Endometrium (tissue), 2 donors: ENCODE data around the gene OSTF1.

Experiments
- FAIRE-seq: peaks from 2 replicates; lab custom pipeline; 2012; peaks lifted over from hg19 to GRCh38; lab: Jason Lieb, UNC
- donor health status: control.
- donor health status: control.

OSTF1 gene

GRCh38 chr9:75087824-75088645, at the start of gene OSTF1, which contains the start of gene NMRK1:
OSTF1 (plus strand) TSS chr9:75088514; CDS start chr9:75088693, 179 bp downstream.
NMRK1 (minus strand) TSS chr9:75088155; CDS start chr9:75083115, 5,040 bp downstream.
- FAIRE-seq: no peak

GRCh38 chr9:75039009-75039408, 49.3 kb upstream of the OSTF1 start:
- FAIRE-seq: no peak

- no peak for FAIRE-seq
Measured at GRCh38 chr9:75039801-75040200, 48.5 kb upstream of the OSTF1 start.

DNA sequence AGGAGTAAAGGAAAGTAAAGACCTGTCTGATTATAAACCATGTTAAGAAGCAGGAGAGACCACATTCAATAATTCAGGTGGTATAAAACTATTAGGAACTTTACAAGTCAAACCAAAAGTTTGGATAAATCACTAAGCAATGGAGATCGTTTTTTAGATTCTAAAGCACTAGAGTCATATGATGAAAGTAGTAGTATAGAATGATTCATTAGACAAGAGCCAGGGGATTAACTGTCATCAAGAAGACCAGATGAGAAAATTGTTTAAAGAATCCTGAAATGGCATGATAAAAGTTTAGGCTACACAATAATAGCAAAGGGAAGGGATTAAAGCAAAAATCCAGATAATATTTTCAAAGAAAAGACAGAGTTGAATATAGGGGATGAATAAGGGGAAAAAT, 47.3 kb upstream of the OSTF1 start:
- no peak for FAIRE-seq

DNA sequence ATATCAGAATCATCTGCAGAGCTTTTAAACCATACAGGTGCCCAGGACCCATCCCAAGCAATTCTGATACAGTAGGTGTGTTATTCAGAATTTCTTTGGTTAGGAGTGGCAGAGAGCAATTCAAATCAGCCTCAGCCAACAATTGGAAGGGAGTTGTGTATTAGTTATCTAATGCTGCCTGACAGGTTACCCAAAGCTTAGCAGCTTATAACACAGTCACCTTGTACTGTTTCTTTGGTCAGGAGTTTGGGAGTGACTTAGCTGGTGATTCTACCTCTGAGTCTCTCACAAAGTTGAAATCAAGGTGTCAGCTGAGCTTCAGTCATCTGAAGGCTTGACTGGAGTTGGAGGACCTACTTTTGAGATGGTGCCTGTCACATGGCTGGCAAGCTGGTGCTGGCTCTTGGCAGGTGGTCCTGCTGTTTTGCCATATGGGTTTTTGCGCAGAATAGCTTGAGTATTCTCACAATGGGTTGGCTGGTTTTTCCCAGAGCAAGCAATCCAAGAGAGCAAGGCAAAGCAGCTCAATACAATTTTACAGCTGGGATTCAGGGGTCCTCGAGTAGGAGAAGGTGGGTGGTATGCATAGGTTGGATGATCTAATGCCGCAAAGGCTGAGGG, 41.5 kb upstream of the OSTF1 start:
- no peak for FAIRE-seq

GRCh38 chr9:75047506-75047905, 40.8 kb upstream of the OSTF1 start:
- FAIRE-seq: no peak

GRCh38 chr9:75051285-75051684, 37.0 kb upstream of the OSTF1 start:
- FAIRE-seq: no peak

DNA sequence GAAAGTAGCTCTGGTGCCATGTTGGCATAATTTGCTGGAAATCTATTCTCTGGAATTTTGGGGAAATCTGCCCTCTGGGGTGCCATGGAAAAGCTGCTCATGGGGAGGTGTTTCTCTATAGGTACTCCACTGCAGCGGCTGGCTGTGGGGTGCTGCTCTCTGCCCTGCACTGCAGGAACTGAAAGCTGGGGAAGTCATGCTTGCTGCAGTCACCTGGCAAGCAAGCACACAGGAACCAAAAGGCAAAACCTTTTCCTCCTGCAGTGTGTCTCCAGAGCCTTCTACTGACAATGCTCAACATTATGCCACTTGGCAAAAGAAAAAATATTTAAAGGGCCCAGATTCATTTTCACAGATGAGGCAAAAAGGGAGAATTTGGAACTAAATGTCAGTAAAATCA, 34.4 kb upstream of the OSTF1 start:
- FAIRE-seq: no peak

- no peak for FAIRE-seq
Measured at GRCh38 chr9:75054368-75055001, 33.8 kb upstream of the OSTF1 start.

DNA sequence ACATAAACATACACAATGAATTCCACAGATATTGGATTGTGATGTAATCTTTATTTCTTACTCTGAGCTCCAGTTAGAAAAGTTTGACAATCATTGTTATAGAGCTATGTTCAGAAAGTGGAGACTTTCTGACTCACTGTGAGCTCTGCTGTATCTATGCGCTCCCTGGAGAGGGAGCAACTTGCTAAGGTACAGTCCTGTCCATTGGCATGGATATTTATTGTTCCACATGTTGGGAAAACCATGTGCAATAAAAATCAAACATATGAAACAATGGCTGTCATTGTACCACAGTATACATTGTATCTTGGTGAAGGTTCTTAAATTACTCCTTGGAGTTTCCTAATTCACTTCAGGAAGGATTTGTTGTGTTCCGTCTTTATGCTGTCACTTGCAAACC, 27.1 kb upstream of the OSTF1 start:
- no peak for FAIRE-seq

- no peak for FAIRE-seq
Measured at GRCh38 chr9:75063556-75064305, 24.6 kb upstream of the OSTF1 start.

DNA sequence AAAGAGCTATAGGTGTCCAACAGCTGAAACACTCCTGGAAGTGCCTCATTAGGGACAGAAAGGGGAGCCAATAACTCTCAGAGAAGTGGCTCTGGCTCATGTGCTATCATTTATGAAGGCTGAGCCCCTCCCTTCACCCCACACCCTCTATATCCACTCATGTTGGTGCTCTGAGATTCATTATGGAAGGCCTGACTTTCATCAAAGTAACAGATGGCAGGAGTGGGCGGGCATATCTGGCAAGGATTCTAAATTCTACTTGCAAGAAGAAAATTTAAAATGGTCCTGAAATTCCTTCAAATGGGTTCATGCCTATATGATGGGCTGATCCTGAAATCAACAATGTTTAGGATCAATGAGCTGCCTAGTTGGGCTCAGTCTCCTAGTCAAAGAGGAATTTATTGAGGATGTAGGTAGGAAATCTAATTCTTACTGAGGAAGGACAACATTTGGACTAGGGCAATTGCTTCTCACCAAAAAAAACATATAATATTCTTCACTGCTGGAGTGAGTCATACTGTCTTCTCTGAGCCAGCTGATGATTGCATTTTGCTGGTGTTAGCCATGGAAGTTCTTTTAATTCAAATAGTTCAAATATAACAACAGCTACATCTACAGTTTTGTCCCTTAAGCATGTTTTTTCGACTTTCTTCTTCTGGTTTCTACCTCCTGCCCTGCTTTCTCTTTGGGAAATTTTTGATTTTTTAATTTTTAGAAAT, 23.8 kb upstream of the OSTF1 start:
- no peak for FAIRE-seq

DNA sequence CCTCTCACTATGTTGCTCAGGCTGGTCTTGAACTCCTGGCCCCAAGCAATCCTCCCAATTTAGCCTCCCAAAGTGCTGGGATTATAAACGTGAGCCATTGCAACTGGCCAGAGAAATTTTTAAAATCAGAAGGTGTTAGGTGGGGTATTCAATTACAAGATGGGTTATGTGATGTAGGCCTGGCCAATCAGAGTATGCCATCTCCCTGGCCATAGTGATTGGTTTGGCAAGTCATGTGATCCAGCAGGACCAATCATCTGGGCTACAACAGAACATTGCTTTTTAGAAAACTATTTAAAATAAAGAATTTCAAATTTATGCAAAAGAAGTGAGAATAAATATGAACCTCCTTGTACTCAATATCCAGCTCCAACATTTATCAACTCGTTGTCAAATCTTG, 22.8 kb upstream of the OSTF1 start:
- FAIRE-seq: no peak

- no peak for FAIRE-seq
Measured at GRCh38 chr9:75067894-75068293, 20.4 kb upstream of the OSTF1 start.

DNA sequence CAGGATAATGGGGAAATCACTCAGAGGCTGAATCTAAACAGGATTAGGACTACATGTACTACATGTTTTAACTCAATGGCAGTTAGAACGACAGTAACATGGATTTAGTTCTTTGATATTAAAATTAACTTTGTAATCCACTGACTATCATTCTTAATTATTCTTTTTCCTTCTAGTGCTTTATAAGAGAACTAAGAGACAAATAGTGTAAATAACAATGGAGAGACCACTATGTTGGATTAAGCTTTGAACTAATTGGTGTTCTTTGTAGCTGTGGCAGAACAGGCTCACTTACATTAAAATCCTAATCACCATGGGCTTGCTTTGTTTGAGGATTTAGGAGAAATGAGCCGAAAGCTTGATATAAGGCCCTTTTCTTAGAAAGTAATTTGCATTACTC, 19.1 kb upstream of the OSTF1 start:
- FAIRE-seq: no peak

DNA sequence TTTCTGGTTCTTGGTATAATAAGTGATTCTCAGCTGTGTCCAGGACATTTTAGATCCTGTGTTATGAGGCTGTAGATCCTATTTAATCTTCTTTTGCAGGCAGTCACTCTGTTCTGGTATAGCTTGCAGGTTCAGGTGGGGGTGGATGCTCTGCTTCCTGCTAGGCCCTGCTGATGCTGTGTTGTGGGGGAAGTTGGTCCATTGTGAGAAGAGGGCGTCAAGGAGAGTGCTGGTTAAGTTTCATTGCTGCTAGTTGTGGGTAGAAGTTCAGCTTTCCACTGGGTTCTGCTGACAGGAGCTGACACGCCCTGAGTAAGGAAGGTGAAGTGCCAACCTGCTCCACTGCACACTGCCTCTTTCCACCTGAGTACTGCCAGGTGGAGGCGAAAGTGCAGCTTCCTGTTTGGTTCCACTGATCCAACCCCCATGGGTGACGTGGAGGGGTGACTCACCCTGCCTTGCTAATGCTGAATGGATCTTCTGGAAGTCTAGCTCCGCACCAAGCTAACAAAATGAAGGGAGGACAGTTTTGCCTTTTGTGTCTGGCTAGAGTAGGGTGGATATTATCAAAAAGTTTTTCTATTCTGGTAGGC, 16.7 kb upstream of the OSTF1 start:
- FAIRE-seq: no peak

GRCh38 chr9:75072895-75073294, 15.4 kb upstream of the OSTF1 start:
- no peak for FAIRE-seq

- FAIRE-seq: no peak
Measured at GRCh38 chr9:75081632-75082031, 6.7 kb upstream of the OSTF1 start.

- no peak for FAIRE-seq
Measured at GRCh38 chr9:75083188-75083970, 4.9 kb upstream of the OSTF1 start.

DNA sequence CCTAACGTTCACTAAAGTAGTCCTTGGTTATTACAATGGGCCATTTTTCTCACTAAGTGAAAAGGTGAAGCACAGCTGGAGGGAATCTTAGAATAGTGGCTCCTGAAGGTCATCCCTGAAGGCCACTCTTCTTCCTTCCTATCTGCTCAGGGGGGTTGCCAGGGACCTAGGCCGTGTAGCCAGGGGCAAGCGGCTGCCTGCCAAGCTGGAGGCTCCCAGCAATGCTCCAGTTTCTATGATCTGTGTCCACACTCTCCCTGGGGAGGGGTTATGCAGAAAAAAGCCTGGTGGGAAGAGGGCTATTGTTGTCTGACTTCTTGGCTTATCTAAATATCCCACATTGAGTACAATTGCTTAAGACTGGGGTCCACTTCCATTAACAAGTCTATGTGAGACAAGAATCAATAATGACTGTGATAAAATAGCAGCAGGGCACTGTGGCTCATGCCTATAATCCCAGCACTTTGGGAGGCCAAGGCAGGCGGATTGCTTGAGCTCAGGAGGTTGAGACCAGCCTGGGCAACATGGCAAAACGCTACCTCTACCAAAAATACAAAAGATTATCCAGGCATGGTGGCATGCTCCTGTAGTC, 4.1 kb upstream of the OSTF1 start:
- FAIRE-seq: no peak
